ENCODE measurements around the gene MYO18A.
A peak's percentile ranks its signal among the peaks of the same experiment; 100 is the strongest.
"Not testable (repeated sequence)": the region's sequence is repeated elsewhere in the genome, so short reads cannot be mapped to it uniquely, and the experiment has no call there.

The MYO18A gene

GRCh38 chr17:29180034-29180787, at the start of gene MYO18A:
Gene MYO18A, minus strand, starts transcription at chr17:29180398. Its CDS starts 13,458 bp downstream, at chr17:29166940.
- DNase-seq = peak; percentile 20

- DNase-seq = no peak
Observed at GRCh38 chr17:29225396-29225795, 45.2 kb upstream of the MYO18A start.

- not testable (repeated sequence) for DNase-seq
Observed at GRCh38 chr17:29221338-29221737, 41.1 kb upstream of the MYO18A start.

GRCh38 chr17:29219378-29220047, 39.3 kb upstream of the MYO18A start:
- DNase-seq = peak; percentile 10

GRCh38 chr17:29216856-29217255, 36.7 kb upstream of the MYO18A start:
- DNase-seq = no peak

GRCh38 chr17:29216181-29216580, 36.0 kb upstream of the MYO18A start:
- DNase-seq = no peak

GRCh38 chr17:29215717-29216116, 35.5 kb upstream of the MYO18A start:
- no peak for DNase-seq

GRCh38 chr17:29215174-29215573, 35.0 kb upstream of the MYO18A start:
- DNase-seq = no peak

- DNase-seq = no peak
Observed at GRCh38 chr17:29214215-29215146, 34.3 kb upstream of the MYO18A start.

GRCh38 chr17:29212681-29213121, 32.5 kb upstream of the MYO18A start:
- DNase-seq = no peak

GRCh38 chr17:29212094-29212631, 32.0 kb upstream of the MYO18A start:
- DNase-seq = no peak

GRCh38 chr17:29210879-29211278, 30.7 kb upstream of the MYO18A start:
- no peak for DNase-seq

- DNase-seq = no peak
Observed at GRCh38 chr17:29209073-29209472, 28.9 kb upstream of the MYO18A start.

- DNase-seq = no peak
Observed at GRCh38 chr17:29207975-29208374, 27.8 kb upstream of the MYO18A start.

GRCh38 chr17:29205047-29205446, 24.8 kb upstream of the MYO18A start:
- DNase-seq = no peak

GRCh38 chr17:29204068-29204804, 24.0 kb upstream of the MYO18A start:
- not testable (repeated sequence) for DNase-seq

- no peak for DNase-seq
Observed at GRCh38 chr17:29197516-29198272, 17.5 kb upstream of the MYO18A start.

- DNase-seq = no peak
Observed at GRCh38 chr17:29196769-29197515, 16.7 kb upstream of the MYO18A start.

- DNase-seq = no peak
Observed at GRCh38 chr17:29195465-29196081, 15.4 kb upstream of the MYO18A start.

- no peak for DNase-seq
Observed at GRCh38 chr17:29194669-29195068, 14.5 kb upstream of the MYO18A start.
